Measurements from ENCODE around the gene IGSF23. TPM values are rescaled to one million over a fixed set of nuclear protein-coding genes. Genes with fewer than 3 reads are reported as not detected.

The IGSF23 gene
- total and polyA plus RNA-seq, 4 donors: 0.47 to 11.4 (median 3.3) TPM

GRCh38 chr19:44572581-44572900 is 40.8 kb upstream of the IGSF23 start:
- no peak for DNase-seq (ENCODE audit: low spot score)
- no peaks in the 10 kb centered on the region for H3K27me3 ChIP-seq (ENCODE audit: control insufficient read depth in 4 of 4, insufficient read depth in 4 of 4, low read length in 3 of 4)
- no peak overlapping the region for H3K9ac ChIP-seq (ENCODE audit: low read depth in 1 of 2, low read length in 2 of 2)
- 72% methylated on average over 4 of the region's 4 CpGs for WGBS
- no peak overlapping the region for H3K4me3 ChIP-seq (ENCODE audit: low read depth in 1 of 3, low read length in 3 of 3)
- no peaks in the 10 kb centered on the region for H3K36me3 ChIP-seq (ENCODE audit: control insufficient read depth in 4 of 4, insufficient read depth in 3 of 4, low read depth in 1 of 4, low read length in 3 of 4)
- TF ChIP-seq FOXA1 (IDR thresholded peaks at IDR 0.05): no peak
- no peak for TF ChIP-seq NR2F2 (IDR thresholded peaks at IDR 0.05)
- no peak for TF ChIP-seq MAX (IDR thresholded peaks at IDR 0.05)
- no peak for TF ChIP-seq EGR1 (IDR thresholded peaks at IDR 0.05; ENCODE audit: low read depth in 2 of 2)
- TF ChIP-seq TAF1 (conservative IDR thresholded peaks at IDR 0.05): no peak
- no peak for TF ChIP-seq RXRA (IDR thresholded peaks at IDR 0.05)
- TF ChIP-seq SP1 (IDR thresholded peaks at IDR 0.05): no peak
- no peak for TF ChIP-seq GABPA (IDR thresholded peaks at IDR 0.05 in 1 of 2, conservative IDR thresholded peaks at IDR 0.05 in 1 of 2)
- H3K27ac ChIP-seq (ENCODE audit: low read depth in 1 of 2, low read length in 2 of 2): no peak overlapping the region
- peaks cover 7 to 16% (median 13%) of the 10 kb centered on the region in 4 donors for H3K4me1 ChIP-seq (ENCODE audit: control insufficient read depth in 4 of 4, insufficient read depth in 4 of 4, low read length in 3 of 4)
- no peaks in the 10 kb centered on the region for H3K9me3 ChIP-seq (ENCODE audit: control insufficient read depth in 4 of 4, low read length in 3 of 4)

- no peak for TF ChIP-seq HNF4G (IDR thresholded peaks at IDR 0.05)
- no peak for TF ChIP-seq EGR1 (IDR thresholded peaks at IDR 0.05; ENCODE audit: low read depth in 2 of 2)
- TF ChIP-seq ZBTB33 (IDR thresholded peaks at IDR 0.05): no peak
- no peaks in the 10 kb centered on the region for H3K27me3 ChIP-seq (ENCODE audit: control insufficient read depth in 4 of 4, insufficient read depth in 4 of 4, low read length in 3 of 4)
- H3K4me1 ChIP-seq (ENCODE audit: control insufficient read depth in 4 of 4, insufficient read depth in 4 of 4, low read length in 3 of 4): peaks cover 7 to 16% (median 13%) of the 10 kb centered on the region in 4 donors
- no peaks in the 10 kb centered on the region for H3K36me3 ChIP-seq (ENCODE audit: control insufficient read depth in 4 of 4, insufficient read depth in 3 of 4, low read depth in 1 of 4, low read length in 3 of 4)
- WGBS: 94% methylated on average over 4 of the region's 4 CpGs
- H3K9ac ChIP-seq (ENCODE audit: low read depth in 1 of 2, low read length in 2 of 2): no peak overlapping the region
- DNase-seq (ENCODE audit: low spot score): no peak
- no peak overlapping the region for H3K4me3 ChIP-seq (ENCODE audit: low read depth in 1 of 3, low read length in 3 of 3)
- no peaks in the 10 kb centered on the region for H3K9me3 ChIP-seq (ENCODE audit: control insufficient read depth in 4 of 4, low read length in 3 of 4)
- H3K27ac ChIP-seq (ENCODE audit: low read depth in 1 of 2, low read length in 2 of 2): no peak overlapping the region
These were observed 40.2 kb upstream of the IGSF23 start for GRCh38 chr19:44573183-44573582.

GRCh38 chr19:44573627-44574026 is 39.7 kb upstream of the IGSF23 start:
- peaks cover 7 to 16% (median 13%) of the 10 kb centered on the region in 4 donors for H3K4me1 ChIP-seq (ENCODE audit: control insufficient read depth in 4 of 4, insufficient read depth in 4 of 4, low read length in 3 of 4)
- H3K36me3 ChIP-seq (ENCODE audit: control insufficient read depth in 4 of 4, insufficient read depth in 3 of 4, low read depth in 1 of 4, low read length in 3 of 4): no peaks in the 10 kb centered on the region
- H3K4me3 ChIP-seq (ENCODE audit: low read depth in 1 of 3, low read length in 3 of 3): no peak overlapping the region
- no peaks in the 10 kb centered on the region for H3K27me3 ChIP-seq (ENCODE audit: control insufficient read depth in 4 of 4, insufficient read depth in 4 of 4, low read length in 3 of 4)
- no peak overlapping the region for H3K27ac ChIP-seq (ENCODE audit: low read depth in 1 of 2, low read length in 2 of 2)
- DNase-seq (ENCODE audit: low spot score): no peak
- no peaks in the 10 kb centered on the region for H3K9me3 ChIP-seq (ENCODE audit: control insufficient read depth in 4 of 4, low read length in 3 of 4)
- TF ChIP-seq ATF3 (IDR thresholded peaks at IDR 0.05) (no peak), EGR1 (IDR thresholded peaks at IDR 0.05; ENCODE audit: low read depth in 2 of 2) (no peak), FOXA1 (IDR thresholded peaks at IDR 0.05) (no peak), FOXA2 (IDR thresholded peaks at IDR 0.05) (no peak), GABPA (IDR thresholded peaks at IDR 0.05 in 1 of 2, conservative IDR thresholded peaks at IDR 0.05 in 1 of 2) (no peak), REST (IDR thresholded peaks at IDR 0.05) (no peak), MAX (IDR thresholded peaks at IDR 0.05) (no peak)
- 78% methylated on average over 4 of the region's 4 CpGs for WGBS
- H3K9ac ChIP-seq (ENCODE audit: low read depth in 1 of 2, low read length in 2 of 2): no peak overlapping the region

Data from liver (tissue), 9 donors.